ENCODE measurements around the gene EXOSC10. TPM values are rescaled to one million over a fixed set of nuclear protein-coding genes. Genes with fewer than 3 reads are reported as not detected.
A peak's percentile ranks its signal among the peaks of the same experiment; 100 is the strongest.

EXOSC10 gene
- total and polyA plus RNA-seq, 2 of the 13 experiments (the other 11 are each of a cell fraction or from before 2014, with no cell fraction given) = 48.4 to 67.6 TPM

- TF ChIP-seq BATF2 (CRISPR knock-in tag; IDR thresholded peaks at IDR 0.05) (no peak), ZEB1 (IDR thresholded peaks at IDR 0.05; ENCODE audit: insufficient replicate concordance, low read depth) (no peak), CENPX (CRISPR knock-in tag; IDR thresholded peaks at IDR 0.05) (no peak), BCL3 (CRISPR knock-in tag; IDR thresholded peaks at IDR 0.05) (peak; percentile 64; the same call in 1 of the 2 replicates), HES4 (CRISPR knock-in tag; IDR thresholded peaks at IDR 0.05; ENCODE audit: borderline replicate concordance) (no peak; the same call in 1 of the 2 replicates), MAX (IDR thresholded peaks at IDR 0.05) (peak; percentile 75), ZNF292 (CRISPR knock-in tag; IDR thresholded peaks at IDR 0.05; ENCODE audit: borderline replicate concordance, low read depth) (0 out of 2 replicates have a peak, but pooled peaks have one; percentile 23), MIXL1 (CRISPR knock-in tag; IDR thresholded peaks at IDR 0.05) (no peak), ZBTB10 (CRISPR knock-in tag; IDR thresholded peaks at IDR 0.05; ENCODE audit: borderline replicate concordance) (no peak), FOXM1 (CRISPR knock-in tag; IDR thresholded peaks at IDR 0.05) (no peak), NFRKB (IDR thresholded peaks at IDR 0.05) (no peak), ZC3H4 (CRISPR knock-in tag; IDR thresholded peaks at IDR 0.05; ENCODE audit: borderline replicate concordance) (0 out of 2 replicates have a peak, but pooled peaks have one; percentile 34), GATA4 (IDR thresholded peaks at IDR 0.05; ENCODE audit: borderline replicate concordance, low read depth) (no peak), ZNF563 (CRISPR knock-in tag; IDR thresholded peaks at IDR 0.05) (0 out of 2 replicates have a peak, but pooled peaks have one; percentile 14), ZNF441 (CRISPR knock-in tag; IDR thresholded peaks at IDR 0.05; ENCODE audit: borderline replicate concordance) (no peak), PRPF4 (IDR thresholded peaks at IDR 0.05; ENCODE audit: low read depth, low read length, poor library complexity, severe bottlenecking) (no peak), KLF15 (CRISPR knock-in tag; IDR thresholded peaks at IDR 0.05; ENCODE audit: borderline replicate concordance) (no peak), ZNF773 (CRISPR knock-in tag; IDR thresholded peaks at IDR 0.05; ENCODE audit: borderline replicate concordance) (no peak), KLF9 (CRISPR knock-in tag; IDR thresholded peaks at IDR 0.05; ENCODE audit: low read depth) (no peak), PLRG1 (conservative IDR thresholded peaks at IDR 0.05) (no peak), SSRP1 (CRISPR knock-in tag; IDR thresholded peaks at IDR 0.05) (no peak), ZNF350 (CRISPR knock-in tag; IDR thresholded peaks at IDR 0.05; ENCODE audit: borderline replicate concordance, low read depth) (peak; percentile 41; the same call in 1 of the 2 replicates)
Measured at GRCh38 chr1:11046625-11047365, 52.9 kb downstream of the EXOSC10 start, which contains the start of gene MASP2 (continued).

Data from HepG2 (cell line).